Right cardiac atrium (tissue), 5 donors: ENCODE results near the gene PPL. TPM values are rescaled to one million over a fixed set of nuclear protein-coding genes. Genes with fewer than 3 reads are reported as not detected.
"Not testable (repeated sequence)": the region's sequence is repeated elsewhere in the genome, so short reads cannot be mapped to it uniquely, and the experiment has no call there.

ENCODE experiments used
- ATAC-seq, 2 donors: fragments of 200-7000 bp; cut with Tn5 transposase; one replicate each; pipeline versions ENCODE4 v1.8.0 to v1.9.1; 2020; ENCODE audit warnings: moderate library complexity in 2 of 2, mild to moderate bottlenecking in 1 of 2
- DNase-seq, 3 donors: peaks; one replicate each; pipeline ENCODE4 v3.0.0-alpha.2; 2020
- H3K27ac ChIP-seq: one replicate; pipeline ENCODE4 v1.5.1; 2013; ENCODE audit warnings: mild to moderate bottlenecking, low read length, control low read depth, moderate library complexity
- H3K27me3 ChIP-seq: one replicate; pipeline ENCODE4 v1.6.1; 2013; ENCODE audit not compliant: control insufficient read depth, insufficient read depth
- H3K4me1 ChIP-seq: one replicate; pipeline ENCODE4 v1.6.1; 2013; ENCODE audit warnings: low read length; ENCODE audit not compliant: control insufficient read depth, insufficient read depth
- H3K4me3 ChIP-seq: one replicate; pipeline ENCODE4 v1.5.1; 2013; ENCODE audit warnings: low read length, control low read depth
- H3K9me3 ChIP-seq: one replicate; pipeline ENCODE4 v1.6.1; 2013; ENCODE audit warnings: low read length; ENCODE audit not compliant: control insufficient read depth
- WGBS: extraction: QIAGEN DNeasy Blood & Tissue Kit; methylation state at CpG from one replicate; pipeline ENCODE4 v1.1.7; 2013; 5-methylcytosine and 5-hydroxymethylcytosine counted together
- intact Hi-C, 4 donors: fragments of 100-400 bp; cut with DNase I; formaldehyde crosslinking; loops; one replicate each; pipeline versions ENCODE4 v1.11.0 to v1.14.0; 2022 to 2023
- polyA plus RNA-seq: library from polyadenylated mRNA; stranded (reverse); fragments of 200-250 nt; gene quantifications from one replicate; pipeline ENCODE4 v1.2.3, GENCODE V29; 2013
- total RNA-seq, 4 donors: library from RNA; stranded (reverse); fragmentation: NEBNext Ultra II Directional; extraction: Animal tissue kit (Norgen Biotek cat#: 25700); gene quantifications; one replicate each; pipeline ENCODE4 v1.2.1, GENCODE V29; 2021
- donor health status: healthy with polysubstance abuse.
- donor health status: DM: no; HTN: yes; CAD: no.
- donor health status: DM: no; HTN: no; CAD: no.
- donor health status: DM: no; HTN: yes; CAD: no; lungs with severe emphysema.
- donor health status: DM: yes; HTN: yes; CAD: no.

Gene PPL
- total and polyA plus RNA-seq, 5 donors = 3.9 to 19.1 (median 5.2) TPM

- Histone ChIP-seq H3K9me3 (no peaks in the 10 kb centered on the region), H3K27me3 (no peaks in the 10 kb centered on the region), H3K4me1 (no peaks in the 10 kb centered on the region), H3K4me3 (no peak overlapping the region), H3K27ac (no peak overlapping the region)
- ATAC-seq (no peak), DNase-seq (no peak)
- 80% methylated on average over 16 of the region's 16 CpGs for WGBS
- intact Hi-C loops = no loop called here
Observed at GRCh38 chr16:4904108-4904941, 32.6 kb downstream of the PPL start.

GRCh38 chr16:4902038-4902437 is 34.9 kb downstream of the PPL start:
- no peak for DNase-seq
- H3K4me1 ChIP-seq = no peaks in the 10 kb centered on the region
- intact Hi-C loops = no loop called here
- H3K4me3 ChIP-seq = no peak overlapping the region
- ATAC-seq = no peak
- no peak overlapping the region for H3K27ac ChIP-seq
- H3K27me3 ChIP-seq = no peaks in the 10 kb centered on the region
- H3K9me3 ChIP-seq = no peaks in the 10 kb centered on the region
- WGBS = 92% methylated on average over 13 of the region's 13 CpGs

GRCh38 chr16:4900750-4901149 is 36.2 kb downstream of the PPL start:
- ATAC-seq = no peak
- Histone ChIP-seq H3K4me3 (no peak overlapping the region), H3K9me3 (no peaks in the 10 kb centered on the region), H3K27me3 (no peaks in the 10 kb centered on the region), H3K27ac (no peak overlapping the region), H3K4me1 (no peaks in the 10 kb centered on the region)
- intact Hi-C loops = no loop called here
- peak in 1 of 3 donors; percentile 15 for DNase-seq
- 82% methylated on average over 11 of the region's 11 CpGs for WGBS

- no peak for DNase-seq
- intact Hi-C loops = no loop called here
Observed at GRCh38 chr16:4900036-4900435, 36.9 kb downstream of the PPL start.

GRCh38 chr16:4899474-4899846 is 37.5 kb downstream of the PPL start:
- Histone ChIP-seq H3K27ac (no peak overlapping the region), H3K9me3 (no peaks in the 10 kb centered on the region), H3K27me3 (no peaks in the 10 kb centered on the region), H3K4me3 (no peak overlapping the region), H3K4me1 (no peaks in the 10 kb centered on the region)
- DNase-seq = no peak
- ATAC-seq = no peak
- WGBS = 83% methylated on average over 6 of the region's 6 CpGs
- intact Hi-C loops = no loop called here

More at GRCh38 chr16:4900036-4900435, 36.9 kb downstream of the PPL start:
- 54% methylated on average over 8 of the region's 8 CpGs for WGBS
- Histone ChIP-seq H3K4me3 (no peak overlapping the region), H3K27me3 (no peaks in the 10 kb centered on the region), H3K27ac (no peak overlapping the region), H3K9me3 (no peaks in the 10 kb centered on the region), H3K4me1 (no peaks in the 10 kb centered on the region)
- no peak for ATAC-seq

GRCh38 chr16:4898811-4899473 is 38.0 kb downstream of the PPL start:
- intact Hi-C loops = no loop called here
- no peaks in the 10 kb centered on the region for H3K9me3 ChIP-seq
- no peak overlapping the region for H3K27ac ChIP-seq
- H3K4me3 ChIP-seq = no peak overlapping the region
- DNase-seq (no peak), ATAC-seq (no peak)
- WGBS = 91% methylated on average over 28 of the region's 28 CpGs
- no peaks in the 10 kb centered on the region for H3K4me1 ChIP-seq
- no peaks in the 10 kb centered on the region for H3K27me3 ChIP-seq

GRCh38 chr16:4897328-4897727 is 39.6 kb downstream of the PPL start:
- H3K4me3 ChIP-seq = no peak overlapping the region
- DNase-seq = no peak
- no peaks in the 10 kb centered on the region for H3K9me3 ChIP-seq
- H3K27ac ChIP-seq = no peak overlapping the region
- no peaks in the 10 kb centered on the region for H3K27me3 ChIP-seq
- 96% methylated on average over 7 of the region's 7 CpGs for WGBS
- intact Hi-C loops = no loop called here
- ATAC-seq = no peak
- peaks cover 6% of the 10 kb centered on the region for H3K4me1 ChIP-seq

- WGBS = 91% methylated on average over 9 of the region's 9 CpGs
- H3K4me1 ChIP-seq, H3K27me3 ChIP-seq, intact Hi-C loops, H3K9me3 ChIP-seq, H3K27ac ChIP-seq, ATAC-seq, DNase-seq, H3K4me3 ChIP-seq: not testable (repeated sequence)
Observed at GRCh38 chr16:4896761-4897160, 40.2 kb downstream of the PPL start.

- Histone ChIP-seq H3K27me3 (no peaks in the 10 kb centered on the region), H3K9me3 (no peaks in the 10 kb centered on the region), H3K27ac (no peak overlapping the region), H3K4me1 (peaks cover 6% of the 10 kb centered on the region), H3K4me3 (no peak overlapping the region)
- DNase-seq = no peak
- intact Hi-C loops = no loop called here
- ATAC-seq = no peak
- WGBS = 88% methylated on average over 13 of the region's 13 CpGs
Observed at GRCh38 chr16:4895366-4895765, 41.6 kb downstream of the PPL start.

- no peak overlapping the region for H3K4me3 ChIP-seq
- 86% methylated on average over 22 of the region's 22 CpGs for WGBS
- intact Hi-C loops = no loop called here
- ATAC-seq = no peak
- H3K27ac ChIP-seq = no peak overlapping the region
- peak in 1 of 3 donors; percentile 44 for DNase-seq
- peaks cover 6% of the 10 kb centered on the region for H3K4me1 ChIP-seq
- H3K27me3 ChIP-seq = no peaks in the 10 kb centered on the region
- H3K9me3 ChIP-seq = no peaks in the 10 kb centered on the region
Observed at GRCh38 chr16:4894276-4895150, 42.4 kb downstream of the PPL start.
